Measurements from ENCODE around the gene FLAD1.
"Not testable (repeated sequence)": the region's sequence is repeated elsewhere in the genome, so short reads cannot be mapped to it uniquely, and the experiment has no call there.

FLAD1 gene

GRCh38 chr1:154993572-154994268, 10.6 kb downstream of the FLAD1 start, which contains the start of gene LENEP:
Gene LENEP, plus strand, starts transcription at chr1:154993586. Its CDS starts 22 bp downstream, at chr1:154993608.
- Histone ChIP-seq H3K4me3 (ENCODE audit: low read depth, low read length) (no peak within 1 kb of the TSS), H3K79me1 (ENCODE audit: low read length) (no peaks in the 10 kb centered on the region), H3K36me3 (ENCODE audit: control insufficient read depth in 1 of 2, insufficient read depth in 2 of 2, low read length in 2 of 2) (peaks cover 13 to 23% of the 10 kb centered on the region in 2 experiments), H3K4ac (ENCODE audit: low read depth, low read length) (no peak within 1 kb of the TSS), H2BK12ac (ENCODE audit: low read length) (peak within 1 kb of the TSS; percentile 16), H4K8ac (ENCODE audit: low read depth, low read length) (no peak within 1 kb of the TSS), H4K91ac (ENCODE audit: low read depth, low read length) (peak within 1 kb of the TSS; percentile 9), H3K4me1 (ENCODE audit: control insufficient read depth in 1 of 2, insufficient read depth in 2 of 2, low read length in 2 of 2) (peaks cover 0 to under 1% of the 10 kb centered on the region in 2 experiments), H3K23ac (ENCODE audit: low read length) (no peak within 1 kb of the TSS), H3K9me3 (ENCODE audit: insufficient read depth, low read depth, low read length) (no peaks in the 10 kb centered on the region), H2AK5ac (ENCODE audit: low read length) (peak within 1 kb of the TSS; percentile 23), H3K27ac (ENCODE audit: low read depth, low read length) (no peak within 1 kb of the TSS), H4K12ac (ENCODE audit: low read depth, low read length) (no peak within 1 kb of the TSS), H2BK120ac (ENCODE audit: insufficient read depth, low read length, poor library complexity) (no peak within 1 kb of the TSS), H3K9ac (ENCODE audit: low read length) (no peak within 1 kb of the TSS), H3K79me2 (ENCODE audit: control insufficient read depth, insufficient read depth, low read length, poor library complexity) (no peaks in the 10 kb centered on the region), H3K14ac (ENCODE audit: low read length) (peak within 1 kb of the TSS; percentile 12), H2BK5ac (ENCODE audit: low read depth, low read length, poor library complexity) (no peak within 1 kb of the TSS), H2AFZ (ENCODE audit: insufficient read depth, low read length, poor library complexity) (no peak within 1 kb of the TSS), H3K27me3 (ENCODE audit: insufficient read depth, low read length) (no peaks in the 10 kb centered on the region), H3K18ac (ENCODE audit: low read length) (no peak within 1 kb of the TSS), H3K4me2 (ENCODE audit: low read length) (no peak within 1 kb of the TSS)
- no CpG with 5 or more reads among the region's 8 CpGs for WGBS (ENCODE audit: extremely low coverage, insufficient coverage, insufficient read length)
- DNase-seq, result no peak

DNA sequence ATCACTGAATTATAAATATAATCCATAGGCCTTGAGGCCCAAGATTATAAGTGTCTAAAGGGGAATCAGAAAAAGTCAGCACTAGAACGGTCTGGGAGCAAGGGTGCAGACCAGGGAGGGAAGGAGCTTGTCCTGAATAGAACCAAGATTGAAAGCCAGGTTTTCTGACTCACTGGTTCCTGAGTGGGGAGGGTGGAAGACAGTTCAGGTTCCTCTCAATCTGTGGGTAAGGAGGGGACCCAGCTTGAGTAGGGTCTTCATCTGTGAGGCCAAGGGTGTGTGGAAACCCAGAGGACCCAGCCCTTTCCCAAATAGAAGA, 11.1 kb downstream of the FLAD1 start:
- Histone ChIP-seq H3K79me2 (ENCODE audit: control insufficient read depth, insufficient read depth, low read length, poor library complexity) (no peaks in the 10 kb centered on the region), H3K4me1 (ENCODE audit: control insufficient read depth in 1 of 2, insufficient read depth in 2 of 2, low read length in 2 of 2) (peaks cover 3% of the 10 kb centered on the region in 2 experiments), H3K36me3 (ENCODE audit: control insufficient read depth in 1 of 2, insufficient read depth in 2 of 2, low read length in 2 of 2) (peaks cover 10 to 17% of the 10 kb centered on the region in 2 experiments), H3K27me3 (ENCODE audit: insufficient read depth, low read length) (no peaks in the 10 kb centered on the region), H3K9ac (ENCODE audit: low read length) (no peak overlapping the region), H3K23ac (ENCODE audit: low read length) (no peak overlapping the region), H3K27ac (ENCODE audit: low read depth, low read length) (no peak overlapping the region), H3K9me3 (ENCODE audit: insufficient read depth, low read depth, low read length) (no peaks in the 10 kb centered on the region), H3K14ac (ENCODE audit: low read length) (no peak overlapping the region), H2AFZ (ENCODE audit: insufficient read depth, low read length, poor library complexity) (no peak overlapping the region), H3K79me1 (ENCODE audit: low read length) (no peaks in the 10 kb centered on the region), H3K18ac (ENCODE audit: low read length) (no peak overlapping the region), H3K4me2 (ENCODE audit: low read length) (no peak overlapping the region), H4K91ac (ENCODE audit: low read depth, low read length) (no peak overlapping the region), H4K12ac (ENCODE audit: low read depth, low read length) (no peak overlapping the region), H3K4ac (ENCODE audit: low read depth, low read length) (no peak overlapping the region), H2BK120ac (ENCODE audit: insufficient read depth, low read length, poor library complexity) (no peak overlapping the region), H2BK5ac (ENCODE audit: low read depth, low read length, poor library complexity) (no peak overlapping the region), H2BK12ac (ENCODE audit: low read length) (no peak overlapping the region), H2AK5ac (ENCODE audit: low read length) (no peak overlapping the region), H4K8ac (ENCODE audit: low read depth, low read length) (no peak overlapping the region), H3K4me3 (ENCODE audit: low read depth, low read length) (no peak overlapping the region)
- no peak for DNase-seq
- no CpG with 5 or more reads among the region's 1 CpG for WGBS (ENCODE audit: extremely low coverage, insufficient coverage, insufficient read length)

DNA sequence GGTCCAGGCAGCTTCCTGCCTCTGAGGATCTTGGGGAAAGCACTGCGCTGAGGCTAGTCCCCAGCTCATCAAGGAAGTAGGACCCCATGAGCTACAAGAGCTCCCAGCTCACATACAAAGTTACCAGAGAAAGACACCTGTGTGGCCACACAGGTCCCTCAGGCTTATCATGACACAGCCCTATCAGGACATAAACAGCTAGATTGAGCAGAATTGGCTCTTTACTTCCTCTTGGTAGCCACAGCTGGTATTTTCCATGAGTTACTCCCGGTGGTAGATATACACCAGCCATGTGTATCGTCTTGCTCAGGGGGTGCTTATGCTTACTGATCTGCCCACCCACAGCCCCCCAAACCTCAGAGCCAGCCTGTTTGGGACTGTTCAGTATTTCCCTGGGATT, 11.4 kb downstream of the FLAD1 start:
- Histone ChIP-seq H3K9ac (ENCODE audit: low read length) (no peak overlapping the region), H4K91ac (ENCODE audit: low read depth, low read length) (no peak overlapping the region), H3K79me1 (ENCODE audit: low read length) (no peaks in the 10 kb centered on the region), H2BK5ac (ENCODE audit: low read depth, low read length, poor library complexity) (no peak overlapping the region), H3K27me3 (ENCODE audit: insufficient read depth, low read length) (no peaks in the 10 kb centered on the region), H4K12ac (ENCODE audit: low read depth, low read length) (no peak overlapping the region), H3K4ac (ENCODE audit: low read depth, low read length) (no peak overlapping the region), H4K8ac (ENCODE audit: low read depth, low read length) (no peak overlapping the region), H3K4me3 (ENCODE audit: low read depth, low read length) (no peak overlapping the region), H3K27ac (ENCODE audit: low read depth, low read length) (no peak overlapping the region), H3K36me3 (ENCODE audit: control insufficient read depth in 1 of 2, insufficient read depth in 2 of 2, low read length in 2 of 2) (peaks cover 7 to 14% of the 10 kb centered on the region in 2 experiments), H3K4me1 (ENCODE audit: control insufficient read depth in 1 of 2, insufficient read depth in 2 of 2, low read length in 2 of 2) (peaks cover 4 to 5% of the 10 kb centered on the region in 2 experiments), H3K18ac (ENCODE audit: low read length) (no peak overlapping the region), H3K4me2 (ENCODE audit: low read length) (no peak overlapping the region), H3K14ac (ENCODE audit: low read length) (no peak overlapping the region), H3K9me3 (ENCODE audit: insufficient read depth, low read depth, low read length) (no peaks in the 10 kb centered on the region), H2BK120ac (ENCODE audit: insufficient read depth, low read length, poor library complexity) (no peak overlapping the region), H2BK12ac (ENCODE audit: low read length) (no peak overlapping the region), H3K23ac (ENCODE audit: low read length) (no peak overlapping the region), H3K79me2 (ENCODE audit: control insufficient read depth, insufficient read depth, low read length, poor library complexity) (no peaks in the 10 kb centered on the region), H2AK5ac (ENCODE audit: low read length) (no peak overlapping the region), H2AFZ (ENCODE audit: insufficient read depth, low read length, poor library complexity) (no peak overlapping the region)
- no peak for DNase-seq
- no CpG with 5 or more reads among the region's 3 CpGs for WGBS (ENCODE audit: extremely low coverage, insufficient coverage, insufficient read length)

DNA sequence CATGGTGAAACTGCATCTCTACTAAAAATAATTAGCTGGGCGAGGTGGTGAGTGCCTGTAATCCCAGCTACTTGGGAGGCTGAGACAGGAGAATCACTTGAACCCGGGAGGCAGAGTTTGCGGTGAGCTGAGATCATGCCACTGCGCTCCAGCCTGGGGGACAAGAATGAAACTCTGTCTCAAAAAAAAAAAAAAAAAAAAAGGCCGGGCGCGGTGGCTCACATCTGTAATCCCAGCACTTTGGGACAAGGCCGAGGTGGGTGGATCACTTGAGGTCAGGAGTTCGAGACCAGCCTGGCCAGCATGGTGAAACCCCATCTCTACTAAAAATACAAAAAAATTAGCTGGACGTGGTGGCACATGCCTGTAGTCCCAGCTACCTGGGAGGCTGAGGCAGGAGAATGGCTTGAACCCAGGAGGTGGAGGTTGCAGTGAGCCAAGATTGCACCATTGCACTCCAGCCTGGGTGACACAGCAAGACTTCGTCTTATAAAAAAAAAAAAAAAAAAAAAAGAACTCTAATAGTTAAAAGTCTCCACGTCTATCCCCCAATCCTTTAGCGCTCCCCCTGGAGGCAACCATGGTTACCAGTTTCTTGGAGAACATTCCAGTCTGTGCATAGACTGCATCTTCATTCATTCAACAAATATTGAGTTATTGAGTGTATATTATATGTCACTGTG, 12.3 kb downstream of the FLAD1 start:
- no CpG with 5 or more reads among the region's 13 CpGs for WGBS (ENCODE audit: extremely low coverage, insufficient coverage, insufficient read length)
- not testable (repeated sequence) for H3K14ac ChIP-seq (ENCODE audit: low read length)

More for the DNA sequence above, 12.3 kb downstream of the FLAD1 start:
- not testable (repeated sequence) for H3K79me1 ChIP-seq (ENCODE audit: low read length); H3K27ac ChIP-seq (ENCODE audit: low read depth, low read length); H3K9me3 ChIP-seq (ENCODE audit: insufficient read depth, low read depth, low read length); H3K79me2 ChIP-seq (ENCODE audit: control insufficient read depth, insufficient read depth, low read length, poor library complexity); H2AFZ ChIP-seq (ENCODE audit: insufficient read depth, low read length, poor library complexity); H2AK5ac ChIP-seq (ENCODE audit: low read length); H2BK120ac ChIP-seq (ENCODE audit: insufficient read depth, low read length, poor library complexity); H3K4me3 ChIP-seq (ENCODE audit: low read depth, low read length); H3K4me2 ChIP-seq (ENCODE audit: low read length); H4K8ac ChIP-seq (ENCODE audit: low read depth, low read length); H3K4ac ChIP-seq (ENCODE audit: low read depth, low read length); H3K23ac ChIP-seq (ENCODE audit: low read length); H3K9ac ChIP-seq (ENCODE audit: low read length); H2BK12ac ChIP-seq (ENCODE audit: low read length); H2BK5ac ChIP-seq (ENCODE audit: low read depth, low read length, poor library complexity); H3K18ac ChIP-seq (ENCODE audit: low read length); H3K27me3 ChIP-seq (ENCODE audit: insufficient read depth, low read length); H4K91ac ChIP-seq (ENCODE audit: low read depth, low read length); H3K36me3 ChIP-seq (ENCODE audit: control insufficient read depth in 1 of 2, insufficient read depth in 2 of 2, low read length in 2 of 2); H4K12ac ChIP-seq (ENCODE audit: low read depth, low read length)
- H3K4me1 ChIP-seq (ENCODE audit: control insufficient read depth in 1 of 2, insufficient read depth in 2 of 2, low read length in 2 of 2), result peaks cover 10 to 11% of the 10 kb centered on the region in 2 experiments
- DNase-seq, result peak; percentile 62 to 77

All from trophoblast cell (in vitro differentiated cells and primary cell).